Upper lobe of right lung (tissue), 1 donor: ENCODE data around the gene AP1M1. TPM values are rescaled to one million over a fixed set of nuclear protein-coding genes. Genes with fewer than 3 reads are reported as not detected.

ENCODE experiments used
- ATAC-seq: fragments of 200-7000 bp; cut with Tn5 transposase; one replicate; pipeline ENCODE4 v1.9.1; 2020; ENCODE audit warnings: mild to moderate bottlenecking, moderate library complexity
- DNase-seq: peaks from one replicate; pipeline ENCODE4 v3.0.0-alpha.2; 2020
- H3K27ac ChIP-seq: fragments of 200-600 bp; one replicate; pipeline ENCODE4 v1.8.0; 2022
- H3K27me3 ChIP-seq: fragments of 200-600 bp; one replicate; pipeline ENCODE4 v1.8.0; 2022; ENCODE audit warnings: mild to moderate bottlenecking
- H3K36me3 ChIP-seq: fragments of 200-600 bp; one replicate; pipeline ENCODE4 v1.8.0; 2022
- H3K4me1 ChIP-seq: fragments of 200-600 bp; one replicate; pipeline ENCODE4 v1.8.0; 2022
- H3K4me3 ChIP-seq: fragments of 200-600 bp; one replicate; pipeline ENCODE4 v1.8.0; 2022; ENCODE audit warnings: mild to moderate bottlenecking
- H3K9me3 ChIP-seq: fragments of 200-600 bp; one replicate; pipeline ENCODE4 v1.8.0; 2022
- CTCF ChIP-seq: fragments of 200-600 bp; IDR thresholded peaks from one replicate; pipeline ENCODE4 v1.8.0; 2022; ENCODE audit warnings: antibody characterized with exemption
- intact Hi-C: fragments of 100-400 bp; cut with DNase I; formaldehyde crosslinking; loops from one replicate; pipeline ENCODE4 v1.11.0; 2022
- total RNA-seq: library from RNA; stranded (reverse); fragmentation: NEBNext Ultra II Directional; extraction: Animal tissue kit (Norgen Biotek cat#: 25700); gene quantifications from one replicate; pipeline ENCODE4 v1.2.1, GENCODE V29; 2021
- donor health status: DM: no; HTN: yes; CAD: no; lungs with severe emphysema.

AP1M1 gene
- total RNA-seq, 1 donor from 2014 or later: 72.1 TPM

GRCh38 chr19:16272945-16273344, 75.2 kb downstream of the AP1M1 start:
- TF ChIP-seq CTCF: no peak
- Histone ChIP-seq H3K27ac (peak overlapping the region; percentile 70), H3K27me3 (no peaks in the 10 kb centered on the region), H3K36me3 (no peaks in the 10 kb centered on the region), H3K4me1 (peaks cover 9% of the 10 kb centered on the region), H3K9me3 (no peaks in the 10 kb centered on the region), H3K4me3 (no peak overlapping the region)
- intact Hi-C loops: no loop called here
- DNase-seq: no peak
- ATAC-seq: peak; percentile 62

GRCh38 chr19:16274447-16274846, 76.7 kb downstream of the AP1M1 start:
- Histone ChIP-seq H3K4me1 (peaks cover 17% of the 10 kb centered on the region), H3K36me3 (no peaks in the 10 kb centered on the region), H3K9me3 (no peaks in the 10 kb centered on the region), H3K27me3 (no peaks in the 10 kb centered on the region), H3K4me3 (no peak overlapping the region), H3K27ac (peak overlapping the region; percentile 70)
- DNase-seq (no peak), ATAC-seq (no peak)
- no peak for TF ChIP-seq CTCF
- intact Hi-C loops: no loop called here

DNA sequence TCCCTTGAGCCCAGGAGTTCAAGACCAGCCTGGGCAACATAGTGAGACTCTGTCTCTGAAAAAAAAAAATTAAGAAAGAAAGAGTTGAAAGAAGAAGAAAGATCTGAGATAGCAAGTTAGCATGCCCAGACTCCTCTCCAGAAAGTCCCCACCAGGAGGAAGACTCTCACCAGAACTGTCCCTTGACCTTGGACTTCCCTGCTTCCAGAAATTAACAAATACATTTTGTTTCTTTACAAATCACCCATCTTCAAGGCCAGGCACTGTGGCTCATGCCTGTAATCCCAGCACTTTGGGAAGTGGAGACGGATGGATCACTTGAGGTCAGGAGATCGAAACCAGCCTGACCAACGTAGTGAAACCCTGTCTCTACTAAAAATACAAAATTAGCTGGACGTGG, 82.6 kb downstream of the AP1M1 start:
- H3K36me3 ChIP-seq: no peaks in the 10 kb centered on the region
- no peaks in the 10 kb centered on the region for H3K9me3 ChIP-seq
- peaks cover 44% of the 10 kb centered on the region for H3K4me1 ChIP-seq
- no peak for ATAC-seq
- no peak overlapping the region for H3K4me3 ChIP-seq
- TF ChIP-seq CTCF: no peak
- DNase-seq: no peak
- H3K27me3 ChIP-seq: no peaks in the 10 kb centered on the region
- intact Hi-C loops: no loop called here
- no peak overlapping the region for H3K27ac ChIP-seq

DNA sequence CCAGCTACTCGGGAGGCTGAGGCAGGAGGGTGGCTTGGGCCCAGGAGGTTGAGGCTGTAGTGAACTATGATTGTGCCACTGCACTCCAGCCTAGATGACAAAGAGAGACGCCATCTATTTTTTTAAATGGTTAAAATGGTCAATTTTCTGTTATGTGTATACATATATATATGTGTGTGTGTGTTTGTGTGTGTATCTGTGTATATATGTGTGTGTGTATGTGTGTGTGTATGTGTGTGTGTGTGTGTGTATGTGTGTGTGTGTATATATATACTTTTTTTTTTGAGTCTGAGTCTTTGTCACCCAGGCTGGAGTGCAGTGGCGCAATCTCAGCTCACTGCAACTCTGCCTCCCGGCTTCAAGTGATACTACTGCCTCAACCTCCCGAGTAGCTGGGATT, 84.0 kb downstream of the AP1M1 start:
- no peak for TF ChIP-seq CTCF
- Histone ChIP-seq H3K4me1 (peaks cover 58% of the 10 kb centered on the region), H3K9me3 (no peaks in the 10 kb centered on the region), H3K27me3 (no peaks in the 10 kb centered on the region), H3K27ac (peak overlapping the region; percentile 97), H3K4me3 (no peak overlapping the region), H3K36me3 (no peaks in the 10 kb centered on the region)
- DNase-seq (no peak), ATAC-seq (no peak)
- intact Hi-C loops: no loop called here

- peak overlapping the region; percentile 97 for H3K27ac ChIP-seq
- H3K36me3 ChIP-seq: no peaks in the 10 kb centered on the region
- TF ChIP-seq CTCF: no peak
- H3K27me3 ChIP-seq: no peaks in the 10 kb centered on the region
- intact Hi-C loops: no loop called here
- DNase-seq: peak; percentile 90
- peak; percentile 77 for ATAC-seq
- peaks cover 64% of the 10 kb centered on the region for H3K4me1 ChIP-seq
- peak overlapping the region; percentile 35 for H3K4me3 ChIP-seq
- no peaks in the 10 kb centered on the region for H3K9me3 ChIP-seq
Observed at GRCh38 chr19:16283210-16284061, 85.7 kb downstream of the AP1M1 start.
